HG02870 (cell line): Measurements from ENCODE around the gene FAM9A.

ENCODE experiments used
- ATAC-seq: cut with Tn5 transposase; IDR thresholded peaks from one replicate; pipeline ENCODE4 v1.9.1; 2021; ENCODE audit warnings: mild to moderate bottlenecking, moderate library complexity; ENCODE audit not compliant: unreplicated experiment

FAM9A gene

GRCh38 chrX:8801041-8801599, at the start of gene FAM9A:
Gene FAM9A (minus strand): TSS chrX:8801383. CDS start chrX:8800171, 1,212 bp downstream.
- ATAC-seq = no peak

- no peak for ATAC-seq
These were observed 49.3 kb upstream of the FAM9A start for GRCh38 chrX:8850478-8850877.

DNA sequence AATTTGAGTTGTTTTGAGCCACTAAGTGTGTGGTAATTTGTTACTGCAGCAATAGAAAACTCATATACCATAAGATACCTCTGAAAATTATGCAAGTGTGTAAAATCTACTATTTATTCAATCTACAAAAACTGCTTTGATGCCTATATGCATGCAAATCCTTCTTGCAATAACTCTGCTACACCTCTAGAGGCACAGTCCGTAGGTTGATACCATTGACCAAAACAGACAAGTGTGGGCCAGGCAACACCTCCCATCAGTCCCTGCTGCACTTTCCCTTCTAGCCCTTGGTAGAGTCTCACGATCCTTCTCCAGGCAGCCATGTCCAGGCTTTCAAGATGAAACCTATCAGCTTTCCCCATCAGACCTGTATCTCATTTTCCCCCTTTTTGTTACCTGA, 48.8 kb upstream of the FAM9A start:
- ATAC-seq = no peak

DNA sequence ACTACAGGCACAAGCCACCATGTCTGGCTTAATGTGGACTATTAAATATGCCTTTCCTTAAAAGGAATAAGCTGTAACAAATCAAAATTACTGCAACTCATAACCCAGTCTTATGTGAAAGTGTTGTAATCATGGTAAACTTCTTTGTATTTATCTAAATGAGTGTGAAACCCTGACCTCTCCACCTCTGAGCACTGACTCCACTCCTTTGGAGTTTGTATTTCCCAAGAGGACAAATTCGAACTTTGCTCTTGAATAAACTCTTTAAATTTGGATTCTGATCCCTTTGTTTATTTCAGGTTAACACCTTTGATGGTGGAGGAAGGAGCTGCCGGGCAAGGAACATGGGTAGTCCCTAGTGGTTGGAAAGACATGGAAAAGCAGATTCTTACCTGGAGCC, 48.3 kb upstream of the FAM9A start:
- no peak for ATAC-seq

DNA sequence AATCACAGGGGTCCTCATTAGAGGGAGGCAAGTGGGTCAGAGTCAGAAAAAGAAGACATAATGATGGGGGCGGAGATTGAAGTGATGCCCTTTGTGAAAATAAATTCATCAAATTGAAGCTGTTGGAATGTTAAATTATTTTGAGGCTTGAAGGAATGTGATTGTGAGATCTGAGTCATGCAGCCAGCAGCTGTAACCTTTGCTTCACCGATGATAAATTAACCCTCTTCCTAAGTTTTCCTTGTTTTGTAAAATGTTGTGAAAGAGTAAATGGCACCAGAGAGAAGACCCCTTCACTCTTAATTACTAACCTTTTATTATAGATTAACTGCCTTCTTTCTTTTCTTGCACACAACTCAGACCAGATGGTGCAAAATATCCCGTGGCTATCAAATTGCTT, 47.7 kb upstream of the FAM9A start:
- ATAC-seq = no peak

DNA sequence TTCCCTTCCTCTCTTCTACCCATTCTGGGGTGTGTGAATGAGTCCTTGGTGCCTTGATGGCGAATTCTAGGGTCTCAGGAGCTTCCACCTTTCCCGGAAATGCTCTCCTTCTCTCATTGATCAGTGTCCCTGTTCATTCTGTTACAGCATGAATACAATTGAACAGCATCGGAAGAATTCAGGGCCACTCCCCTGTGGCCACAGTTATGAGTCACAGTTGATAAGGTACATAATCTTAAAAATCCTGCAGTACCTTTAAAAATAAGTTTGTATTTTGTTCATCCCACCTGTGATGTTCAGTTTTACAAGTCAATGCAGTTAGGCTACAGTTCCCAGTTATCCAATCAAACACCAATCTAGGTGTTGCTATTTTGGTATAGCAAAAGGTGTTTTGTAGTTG, 47.3 kb upstream of the FAM9A start:
- no peak for ATAC-seq

GRCh38 chrX:8847360-8847759, 46.2 kb upstream of the FAM9A start:
- ATAC-seq = no peak

GRCh38 chrX:8846266-8846665, 45.1 kb upstream of the FAM9A start:
- ATAC-seq = no peak

DNA sequence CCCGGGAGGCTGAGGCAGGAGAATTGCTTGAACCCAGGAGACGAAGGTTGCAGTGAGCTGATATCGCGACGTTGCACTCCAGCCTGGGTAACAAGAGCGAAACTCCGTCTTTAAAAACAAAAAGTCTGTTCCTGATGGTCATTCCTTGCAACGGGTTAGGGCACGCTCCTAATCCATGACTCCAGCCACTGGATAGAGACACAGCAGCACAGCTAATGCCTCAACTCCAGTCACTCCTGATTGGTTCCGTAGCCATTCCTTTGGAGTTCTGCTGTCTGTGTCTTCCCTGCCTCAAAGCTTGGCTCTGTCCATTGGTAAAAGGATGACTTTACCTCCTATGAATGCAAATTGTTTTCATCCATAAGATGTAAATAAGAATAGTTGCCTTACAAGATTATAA, 44.3 kb upstream of the FAM9A start:
- ATAC-seq = no peak

DNA sequence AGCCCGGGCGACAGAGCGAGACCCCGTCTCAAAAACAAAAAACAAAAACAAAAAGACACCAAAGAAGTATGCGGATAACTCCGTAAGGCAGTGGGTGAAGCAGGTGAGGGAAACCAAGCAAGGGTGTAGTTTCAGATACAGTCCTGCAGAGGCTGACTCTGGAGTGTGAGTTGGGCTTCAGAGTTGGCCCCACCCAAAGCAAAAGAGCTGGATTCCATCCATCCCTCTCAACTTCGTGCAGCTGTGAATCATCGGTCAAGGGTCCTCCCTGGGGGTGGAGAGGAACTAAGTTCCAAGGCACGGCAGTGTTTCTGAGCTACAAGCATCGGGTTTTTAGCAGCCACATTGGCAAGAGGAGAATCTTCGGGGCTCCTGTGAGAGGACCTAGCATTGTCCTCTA, 43.9 kb upstream of the FAM9A start:
- no peak for ATAC-seq

GRCh38 chrX:8844157-8844556, 43.0 kb upstream of the FAM9A start:
- no peak for ATAC-seq

- no peak for ATAC-seq
These were observed 40.7 kb upstream of the FAM9A start for GRCh38 chrX:8841911-8842310.

- no peak for ATAC-seq
These were observed 33.2 kb upstream of the FAM9A start for GRCh38 chrX:8834392-8834791.

DNA sequence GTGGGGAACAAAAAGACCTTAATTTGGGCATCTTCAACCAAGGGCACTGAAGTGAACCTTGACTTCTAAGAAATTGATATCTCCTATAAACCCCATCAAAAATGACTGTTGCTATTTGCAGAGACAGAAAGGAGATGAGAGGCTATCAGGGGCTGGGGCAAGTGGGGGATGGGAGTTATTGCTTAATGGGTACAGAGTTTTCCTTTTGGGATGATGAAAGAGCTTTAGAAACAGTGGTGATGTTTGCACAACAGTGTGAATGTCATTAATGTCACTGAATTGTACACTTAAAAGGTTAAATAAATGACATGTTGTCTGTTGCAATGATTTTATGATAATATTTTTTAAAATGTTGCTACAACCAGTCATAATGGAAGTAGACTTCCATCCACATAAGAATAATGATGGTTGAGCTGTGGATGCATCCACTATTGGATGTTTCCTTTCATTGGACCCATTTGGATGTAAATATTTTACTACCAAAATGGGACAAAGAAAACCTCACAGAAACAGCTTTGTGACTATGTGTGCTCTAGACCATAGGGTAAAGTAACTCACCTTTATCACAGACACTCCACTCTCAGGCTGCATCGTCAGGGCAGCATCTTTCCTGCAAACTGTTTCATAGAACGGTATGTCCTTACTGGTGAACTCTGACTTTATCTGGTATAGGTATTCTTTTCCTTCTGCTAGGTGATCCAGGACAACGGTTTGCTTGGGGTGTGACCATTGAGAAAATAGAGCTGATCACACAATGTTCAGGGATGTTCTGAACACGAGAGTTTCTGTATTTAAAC, 31.6 kb upstream of the FAM9A start:
- no peak for ATAC-seq

DNA sequence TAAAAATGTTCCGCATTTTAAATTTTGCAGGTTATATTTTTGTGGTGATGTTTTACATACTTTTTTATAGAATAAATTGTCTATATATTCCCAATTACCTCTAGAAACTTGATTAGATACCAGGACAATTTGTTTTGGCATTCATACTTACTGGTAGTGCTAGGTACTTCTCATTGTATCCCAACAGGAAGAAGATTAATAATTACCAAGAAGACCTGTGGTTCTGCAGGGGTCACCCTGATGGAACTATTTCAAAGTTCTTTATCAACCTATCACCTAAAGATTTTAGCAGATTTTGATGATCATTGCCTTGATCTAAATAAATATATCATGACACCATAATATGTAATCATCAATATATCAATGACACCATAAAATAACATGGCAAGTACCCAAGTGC, 22.5 kb upstream of the FAM9A start:
- no peak for ATAC-seq

- ATAC-seq = no peak
These were observed 20.8 kb upstream of the FAM9A start for GRCh38 chrX:8822002-8822401.

DNA sequence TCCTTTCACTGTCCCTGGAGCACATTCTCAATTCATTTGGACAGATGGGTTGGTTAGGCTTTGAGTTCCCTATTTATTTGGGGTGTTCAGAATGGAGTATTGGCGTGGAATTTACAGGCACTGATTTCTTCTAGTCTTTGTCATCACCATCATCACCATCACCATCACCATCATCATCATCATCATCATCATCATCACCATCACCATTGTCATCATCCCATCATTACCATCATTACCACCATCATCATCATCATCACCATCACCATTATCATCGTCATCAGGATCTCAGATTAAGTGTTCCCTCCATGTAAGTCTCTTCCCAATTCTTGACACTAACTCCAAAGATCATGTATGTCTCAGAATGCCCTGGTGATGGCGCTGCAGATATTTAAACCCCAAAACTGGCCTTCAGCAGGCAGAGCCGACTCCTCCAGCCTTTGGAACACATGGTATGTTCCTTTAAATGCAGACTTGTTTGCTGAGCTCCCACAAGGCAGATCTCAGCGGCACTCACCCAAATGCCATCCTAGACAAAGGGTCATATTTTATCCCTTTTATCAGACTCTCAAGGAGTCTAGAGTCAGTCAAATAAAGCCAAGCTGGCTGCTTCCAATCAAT, 19.8 kb upstream of the FAM9A start:
- ATAC-seq = no peak

DNA sequence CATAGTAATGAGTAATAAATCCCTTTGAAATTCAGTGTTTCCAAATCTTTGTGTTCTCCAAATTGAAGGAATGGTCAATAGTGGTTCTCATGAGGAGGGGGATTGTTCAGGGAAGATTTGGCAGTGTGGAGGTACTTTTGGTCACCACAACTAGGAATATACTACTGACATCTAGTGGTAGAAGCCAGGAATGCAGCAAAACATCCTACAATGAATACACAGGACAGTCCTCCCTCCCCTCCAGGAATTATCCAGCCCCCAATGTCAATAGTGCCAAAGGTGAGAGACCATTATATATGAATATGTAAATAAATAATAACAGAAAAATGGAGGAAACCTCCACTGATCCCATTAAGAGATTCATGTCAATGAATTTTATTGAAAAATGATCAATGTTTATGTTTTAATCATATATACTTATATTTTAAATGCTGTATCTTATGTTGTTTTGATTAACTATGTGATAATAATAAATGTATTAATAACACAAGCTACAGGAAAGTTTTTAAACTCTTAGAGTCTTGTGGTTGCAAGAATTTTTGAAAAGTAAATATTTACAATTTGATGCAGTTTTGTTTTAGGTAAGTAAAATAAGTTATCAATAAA, 14.4 kb upstream of the FAM9A start:
- peak; percentile 87 for ATAC-seq

DNA sequence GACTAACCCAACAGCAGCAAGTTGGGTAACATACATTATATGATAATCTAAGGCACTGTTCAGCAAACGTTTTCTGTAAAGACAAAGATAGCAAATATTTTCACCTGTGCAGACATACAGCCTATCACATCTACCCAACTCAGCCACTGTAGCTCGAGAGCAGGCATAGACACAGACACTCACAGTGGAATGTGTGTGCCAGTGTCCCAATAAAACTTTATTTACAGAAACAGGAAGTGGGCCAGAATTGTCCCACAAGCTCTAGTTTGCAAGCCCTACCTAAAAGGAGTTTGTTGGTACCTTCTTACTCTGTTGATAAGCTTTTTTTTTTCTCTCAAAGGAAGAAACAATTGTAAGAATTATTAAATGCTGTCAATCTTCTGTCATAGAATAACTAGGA, 11.9 kb upstream of the FAM9A start:
- no peak for ATAC-seq

GRCh38 chrX:8811611-8812010, 10.4 kb upstream of the FAM9A start:
- ATAC-seq = no peak

DNA sequence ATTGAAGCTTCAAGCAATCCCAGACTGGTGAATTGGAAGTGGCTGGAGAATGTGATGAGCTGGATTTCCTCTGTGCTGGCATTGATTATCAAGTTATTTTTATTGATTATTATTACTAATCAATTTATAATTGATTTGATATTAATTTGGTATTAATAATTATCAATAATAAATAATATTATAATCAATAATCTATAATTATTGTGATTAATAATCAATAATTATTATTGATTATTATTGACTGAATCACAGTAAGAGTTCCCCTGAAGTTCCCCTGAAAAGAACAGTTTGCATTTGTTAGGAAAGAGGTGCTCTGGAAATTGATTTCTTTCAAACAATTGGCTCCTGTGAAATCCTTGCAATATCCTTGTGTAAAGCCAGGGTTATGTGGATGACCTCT, 7.5 kb upstream of the FAM9A start:
- no peak for ATAC-seq

- ATAC-seq = no peak
These were observed 4.8 kb upstream of the FAM9A start for GRCh38 chrX:8805974-8806373.
